Sigmoid colon (tissue), 7 donors: ENCODE measurements around the gene DGKE. TPM values are rescaled to one million over a fixed set of nuclear protein-coding genes. Genes with fewer than 3 reads are reported as not detected.

Experiments used
- DNase-seq: peaks from one replicate; pipeline ENCODE4 v3.0.0-alpha.2; 2019
- H3K27ac ChIP-seq, 4 donors: fragments of 200-600 bp; sonication (generic); one replicate each; pipeline ENCODE4 v1.5.1; 2016 to 2019; ENCODE audit warnings: mild to moderate bottlenecking in 1 of 4
- H3K27me3 ChIP-seq, 3 donors: fragments of 200-600 bp; sonication (generic); one replicate each; pipeline ENCODE4 v1.5.1; 2019; ENCODE audit warnings: mild to moderate bottlenecking in 1 of 3
- H3K36me3 ChIP-seq, 4 donors: fragments of 200-600 bp; sonication (generic); one replicate each; pipeline ENCODE4 v1.5.1; 2016 to 2019
- H3K4me1 ChIP-seq, 4 donors: fragments of 200-600 bp; sonication (generic); one replicate each; pipeline ENCODE4 v1.5.1; 2017 to 2019
- H3K4me3 ChIP-seq, 4 donors: fragments of 200-600 bp; sonication (generic); one replicate each; pipeline ENCODE4 v1.5.1; 2017 to 2019; ENCODE audit warnings: mild to moderate bottlenecking in 2 of 4, moderate library complexity in 1 of 4
- H3K9me3 ChIP-seq, 4 donors: fragments of 200-600 bp in 3 of 4; sonication (generic) in 3 of 4; one replicate each; pipeline versions ENCODE4 v1.5.1 to v1.6.1; 2013 to 2019
- CTCF ChIP-seq, 4 experiments: fragments of 450-650 bp in 3 of 4; fragments of 200-600 bp in 1 of 4; IDR thresholded peaks; one replicate each; pipeline ENCODE4 v1.5.1; 2016 to 2019; ENCODE audit warnings: antibody characterized with exemption in 4 of 4, mild to moderate bottlenecking in 3 of 4, moderate library complexity in 2 of 4
- EP300 ChIP-seq, 4 donors: sonication (generic); formaldehyde crosslinking; IDR thresholded peaks; one replicate each; pipeline ENCODE4 v1.6.1; 2017; ENCODE audit warnings: antibody characterized with exemption in 4 of 4
- POLR2A ChIP-seq, 2 donors: fragments of 450-650 bp; IDR thresholded peaks; one replicate each; pipeline ENCODE4 v1.6.1; 2016; ENCODE audit warnings: antibody characterized with exemption in 2 of 2, mild to moderate bottlenecking in 2 of 2, moderate library complexity in 2 of 2
- POLR2AphosphoS5 ChIP-seq, 4 donors: sonication (generic); formaldehyde crosslinking; IDR thresholded peaks; one replicate each; pipeline ENCODE4 v1.6.1; 2017; ENCODE audit warnings: antibody characterized with exemption in 4 of 4
- WGBS, 2 donors: extraction: QIAGEN DNeasy Blood & Tissue Kit; methylation state at CpG; one replicate each; pipeline ENCODE4 v1.1.7; 2013; 5-methylcytosine and 5-hydroxymethylcytosine counted together
- intact Hi-C: fragments of 100-400 bp; cut with DNase I; formaldehyde crosslinking; loops from one replicate; pipeline ENCODE4 v1.15.1; 2023
- polyA plus RNA-seq, 3 donors: library from polyadenylated mRNA; stranded (reverse); fragments of 200-250 nt; gene quantifications; one replicate each; pipeline ENCODE4 v1.2.3, GENCODE V29; 2013
- total RNA-seq, 4 donors: library from RNA; depleted of rRNA; stranded (reverse); fragments of >200 nt; gene quantifications; one replicate each; pipeline ENCODE4 v1.1.0, GENCODE V29; 2016
- donor health status: healthy with polysubstance abuse.
- donor health status: Bipolar disorder and iron deficiency.
- donor health status: healthy.

The DGKE gene
- total and polyA plus RNA-seq, 7 donors, result 0.60 to 33.8 (median 20.3) TPM

GRCh38 chr17:56803071-56803470 lies 30.9 kb upstream of the DGKE start:
- TF ChIP-seq POLR2A (IDR thresholded peaks at IDR 0.05) (no peak), POLR2AphosphoS5 (IDR thresholded peaks at IDR 0.05) (no peak), CTCF (IDR thresholded peaks at IDR 0.05) (no peak), EP300 (IDR thresholded peaks at IDR 0.05) (no peak)
- Histone ChIP-seq H3K9me3 (no peaks in the 10 kb centered on the region), H3K36me3 (no peaks in the 10 kb centered on the region), H3K27ac (no peak overlapping the region), H3K4me1 (peaks cover 0 to 27% (median 17%) of the 10 kb centered on the region in 4 donors), H3K27me3 (no peaks in the 10 kb centered on the region), H3K4me3 (no peak overlapping the region)
- WGBS, 2 donors, result 81 to 89% methylated on average over 1 of the region's 1 CpG
- intact Hi-C loops, result no loop called here
- DNase-seq, result no peak

- Histone ChIP-seq H3K4me1 (peaks cover 0 to 35% (median 22%) of the 10 kb centered on the region in 4 donors), H3K27me3 (no peaks in the 10 kb centered on the region), H3K9me3 (no peaks in the 10 kb centered on the region), H3K27ac (peak overlapping the region in 1 of 4 donors; percentile 9), H3K4me3 (no peak overlapping the region), H3K36me3 (no peaks in the 10 kb centered on the region)
- intact Hi-C loops, result no loop called here
- DNase-seq, result no peak
- peak; percentile 16 to 67 (median 50) for TF ChIP-seq POLR2AphosphoS5 (IDR thresholded peaks at IDR 0.05)
- TF ChIP-seq POLR2A (IDR thresholded peaks at IDR 0.05), result no peak
- peak in 1 of 4 donors; percentile 12 for TF ChIP-seq EP300 (IDR thresholded peaks at IDR 0.05)
- 90 to 92% methylated on average over 3 of the region's 3 CpGs for WGBS, 2 donors
These were observed 29.5 kb upstream of the DGKE start for GRCh38 chr17:56804454-56804853.

- H3K36me3 ChIP-seq, result no peaks in the 10 kb centered on the region
- intact Hi-C loops, result no loop called here
- DNase-seq, result no peak
- WGBS, 2 donors, result 89% methylated on average over 4 of the region's 4 CpGs
- TF ChIP-seq POLR2A (IDR thresholded peaks at IDR 0.05) (no peak), EP300 (IDR thresholded peaks at IDR 0.05) (no peak)
- peaks cover 0 to 35% (median 22%) of the 10 kb centered on the region in 4 donors for H3K4me1 ChIP-seq
- H3K27ac ChIP-seq, result no peak overlapping the region
- H3K9me3 ChIP-seq, result no peaks in the 10 kb centered on the region
- no peaks in the 10 kb centered on the region for H3K27me3 ChIP-seq
- H3K4me3 ChIP-seq, result no peak overlapping the region
These were observed 27.0 kb upstream of the DGKE start for GRCh38 chr17:56806949-56807348.

GRCh38 chr17:56807723-56808122 lies 26.2 kb upstream of the DGKE start:
- Histone ChIP-seq H3K4me1 (peaks cover 0 to 35% (median 22%) of the 10 kb centered on the region in 4 donors), H3K9me3 (no peaks in the 10 kb centered on the region), H3K27ac (peak overlapping the region in 3 of 4 donors; percentile 51 to 65 (median 65)), H3K4me3 (no peak overlapping the region), H3K27me3 (no peaks in the 10 kb centered on the region), H3K36me3 (no peaks in the 10 kb centered on the region)
- intact Hi-C loops, result no loop called here
- TF ChIP-seq EP300 (IDR thresholded peaks at IDR 0.05), result no peak
- no peak for TF ChIP-seq POLR2AphosphoS5 (IDR thresholded peaks at IDR 0.05)
- no peak for TF ChIP-seq CTCF (IDR thresholded peaks at IDR 0.05)
- TF ChIP-seq POLR2A (IDR thresholded peaks at IDR 0.05), result no peak
- DNase-seq, result no peak
- WGBS, 2 donors, result 97% methylated on average over 3 of the region's 3 CpGs

GRCh38 chr17:56808503-56808902 lies 25.4 kb upstream of the DGKE start:
- H3K9me3 ChIP-seq, result no peaks in the 10 kb centered on the region
- H3K27me3 ChIP-seq, result no peaks in the 10 kb centered on the region
- H3K4me3 ChIP-seq, result no peak overlapping the region
- intact Hi-C loops, result no loop called here
- peak overlapping the region in 3 of 4 donors; percentile 51 to 65 (median 65) for H3K27ac ChIP-seq
- no peaks in the 10 kb centered on the region for H3K36me3 ChIP-seq
- WGBS, 2 donors, result 61 to 67% methylated on average over 3 of the region's 3 CpGs
- peaks cover 0 to 35% (median 21%) of the 10 kb centered on the region in 4 donors for H3K4me1 ChIP-seq
- TF ChIP-seq POLR2AphosphoS5 (IDR thresholded peaks at IDR 0.05) (peak in 3 of 4 donors; percentile 13 to 25 (median 16)), POLR2A (IDR thresholded peaks at IDR 0.05) (no peak), CTCF (IDR thresholded peaks at IDR 0.05) (no peak), EP300 (IDR thresholded peaks at IDR 0.05) (peak in 1 of 4 donors; percentile 12)
- no peak for DNase-seq
